ENCODE data around the gene REM2.
A peak's percentile ranks its signal among the peaks of the same experiment; 100 is the strongest.

The REM2 gene

GRCh38 chr14:22928237-22929103 is 45.4 kb downstream of the REM2 start:
- no peak for DNase-seq (ENCODE audit: low spot score)

- DNase-seq (ENCODE audit: low spot score): peak; percentile 100
Measured at GRCh38 chr14:22929104-22929960, 46.3 kb downstream of the REM2 start, which contains the start of gene PRMT5. Gene PRMT5, minus strand, starts transcription at chr14:22929376. Its CDS starts 15 bp downstream, at chr14:22929361.

- DNase-seq (ENCODE audit: low spot score): no peak
Measured at GRCh38 chr14:22929961-22930364, 46.9 kb downstream of the REM2 start.

DNA sequence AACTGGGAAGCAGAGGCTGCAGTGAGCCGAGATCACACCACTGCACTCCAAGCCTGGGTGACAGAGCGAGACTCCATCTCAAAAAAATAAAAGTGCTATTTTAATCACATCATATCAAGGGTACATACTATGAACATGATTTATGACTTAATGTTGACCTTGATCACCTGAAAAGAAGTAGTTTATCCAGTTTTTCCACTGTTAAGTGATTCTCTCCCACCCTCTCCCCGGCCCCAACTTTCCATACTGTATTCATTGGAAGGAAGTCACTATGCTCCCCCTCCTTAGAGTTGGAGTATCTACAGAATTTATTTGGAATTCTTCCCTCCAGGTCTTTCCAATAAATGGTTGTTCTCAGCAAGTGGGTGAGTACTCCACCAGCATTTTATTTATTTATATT is 49.1 kb downstream of the REM2 start:
- DNase-seq (ENCODE audit: low spot score): no peak

DNA sequence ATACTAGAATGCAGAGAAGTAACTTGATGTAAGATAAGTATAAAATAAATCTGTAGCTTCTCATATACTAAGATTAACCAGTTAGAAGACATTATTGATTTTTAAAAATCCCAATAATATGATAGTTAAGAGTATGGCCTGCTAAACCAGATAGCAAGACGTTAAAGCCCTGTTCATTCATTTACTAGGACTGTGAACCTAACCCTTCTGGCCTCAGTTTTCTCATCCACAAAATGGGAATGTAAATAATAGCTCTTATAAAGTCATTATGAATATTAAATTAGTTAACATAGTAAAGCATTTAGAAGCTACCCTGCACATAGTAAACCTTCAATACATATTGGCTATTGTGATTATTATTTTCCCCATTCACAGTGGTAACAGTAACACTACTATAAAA is 52.1 kb downstream of the REM2 start:
- no peak for DNase-seq (ENCODE audit: low spot score)

Small RNA genes lying within 50 kb of the gene (small RNA-seq; reads per million reads assigned to genes)
- 0 reads per million in 2 experiments for gene RF00019

Measured in SK-N-DZ (cell line).